Activated CD8-positive, alpha-beta memory T cell treated with anti-CD3 and anti-CD28 coated beads for 24 hours (primary cell): ENCODE results near the gene CCDC3.

ENCODE experiments used
- DNase-seq: peaks from one replicate; pipeline ENCODE4 v3.0.0-alpha.2; 2020

The CCDC3 gene

DNA sequence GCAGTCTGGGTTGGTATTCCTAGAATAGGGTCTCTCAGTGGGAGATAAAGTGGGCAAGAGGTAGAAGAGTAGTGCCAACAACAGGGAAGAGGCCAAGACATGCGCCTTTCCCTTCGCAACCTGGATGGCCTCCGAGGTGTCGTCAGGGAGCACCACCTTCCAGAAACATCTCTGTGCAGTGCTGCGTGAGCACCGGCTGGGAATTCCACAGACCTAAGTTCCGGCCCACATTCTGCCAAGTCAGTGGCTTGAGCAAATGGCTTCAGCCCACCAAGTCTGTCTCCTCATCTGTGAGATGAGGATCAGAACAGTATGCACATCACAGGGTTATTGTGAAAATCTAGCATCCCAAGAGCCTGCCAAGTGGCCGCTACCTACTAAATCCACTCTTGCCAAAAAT is 40.6 kb downstream of the CCDC3 start:
- DNase-seq = no peak

DNA sequence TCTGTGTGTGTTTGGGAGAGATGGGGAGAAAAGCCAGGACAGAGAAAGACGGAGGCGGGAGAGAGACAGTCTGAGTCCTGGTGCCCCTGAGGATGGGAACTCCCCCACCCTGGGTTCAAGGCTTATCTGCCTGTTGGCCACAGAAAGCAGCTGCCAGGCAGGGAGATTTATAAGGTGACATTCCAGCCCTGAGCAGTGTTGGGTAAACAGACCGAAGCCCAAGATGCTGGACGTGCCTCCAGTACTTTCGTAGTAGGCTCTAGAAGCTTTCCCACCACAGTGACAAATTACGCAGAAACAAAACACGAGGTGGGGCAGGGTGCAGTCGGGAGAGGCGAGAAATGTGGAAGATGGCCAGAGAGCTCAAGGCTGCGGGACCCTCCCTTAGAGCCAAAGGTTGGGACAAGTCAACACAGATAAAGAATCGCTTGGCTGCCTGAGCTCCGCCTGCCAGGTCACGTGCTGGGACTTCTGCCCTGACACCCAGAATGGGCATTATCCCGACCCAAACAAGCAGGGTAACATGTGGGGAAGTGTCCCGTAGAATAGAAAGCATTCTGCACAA is 41.1 kb downstream of the CCDC3 start:
- DNase-seq = no peak

DNA sequence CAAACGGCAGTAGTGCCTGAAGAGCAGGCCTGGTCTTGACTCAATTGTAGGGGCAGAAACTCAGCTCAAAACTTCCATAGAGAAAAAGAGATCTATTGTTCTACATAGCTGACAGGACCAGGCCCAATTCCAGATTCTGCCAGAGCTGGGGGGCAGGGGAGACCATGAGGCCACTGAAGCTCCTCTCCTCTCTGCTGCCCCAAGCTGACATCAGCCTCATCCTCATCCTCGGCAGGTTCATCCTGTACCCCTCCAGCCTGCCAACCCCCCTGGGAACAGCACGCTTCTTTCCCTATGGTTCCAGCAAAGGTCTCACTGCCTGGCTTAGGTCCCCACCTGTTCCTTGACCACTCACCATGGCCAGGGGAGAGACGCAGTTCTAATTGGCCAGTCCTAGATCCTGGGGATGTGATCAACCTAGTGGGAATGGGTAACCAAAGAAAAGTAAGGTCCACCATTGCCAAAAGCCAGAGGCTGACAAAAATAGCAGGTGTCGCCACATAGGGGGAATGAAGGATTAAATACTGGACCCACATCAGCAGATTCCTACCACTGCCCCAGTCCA is 42.9 kb downstream of the CCDC3 start:
- DNase-seq = no peak

DNA sequence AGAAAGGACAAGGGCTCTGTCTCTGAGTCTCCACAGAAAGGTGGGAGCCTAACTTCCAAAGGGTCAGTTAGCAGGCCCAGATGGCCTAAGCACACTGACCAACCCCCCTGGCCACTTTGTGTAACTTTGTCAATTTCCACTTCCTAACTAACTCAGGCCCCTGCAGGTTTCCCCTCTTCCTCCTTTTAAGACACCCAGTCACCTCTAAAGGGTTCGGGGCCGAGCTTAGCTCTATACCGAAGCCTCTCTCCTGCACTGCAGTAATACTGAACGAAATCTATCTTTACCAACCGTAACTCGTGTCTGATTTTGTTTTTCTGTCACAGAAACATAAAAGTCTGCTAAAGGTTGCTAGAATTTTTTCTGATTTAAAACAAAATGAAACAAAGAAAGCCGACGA is 44.4 kb downstream of the CCDC3 start:
- no peak for DNase-seq

DNA sequence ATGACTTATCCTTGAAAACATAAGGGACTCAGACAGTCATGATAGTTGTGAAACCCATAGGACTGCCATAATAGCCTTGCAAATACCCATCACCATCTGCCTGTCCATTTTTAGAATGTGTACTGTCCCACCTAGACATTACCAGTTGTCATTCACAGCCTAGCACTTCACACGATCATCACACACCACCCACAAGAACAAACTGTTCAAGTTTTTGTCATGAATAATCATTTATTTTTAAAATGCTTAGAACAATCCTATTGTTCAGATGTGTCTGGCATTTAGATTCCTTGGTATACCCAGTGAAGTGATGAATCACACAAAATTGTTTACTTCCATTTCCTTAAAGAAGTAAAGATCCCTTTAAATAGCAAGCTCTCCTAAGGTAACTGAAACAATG is 46.6 kb downstream of the CCDC3 start:
- no peak for DNase-seq

DNA sequence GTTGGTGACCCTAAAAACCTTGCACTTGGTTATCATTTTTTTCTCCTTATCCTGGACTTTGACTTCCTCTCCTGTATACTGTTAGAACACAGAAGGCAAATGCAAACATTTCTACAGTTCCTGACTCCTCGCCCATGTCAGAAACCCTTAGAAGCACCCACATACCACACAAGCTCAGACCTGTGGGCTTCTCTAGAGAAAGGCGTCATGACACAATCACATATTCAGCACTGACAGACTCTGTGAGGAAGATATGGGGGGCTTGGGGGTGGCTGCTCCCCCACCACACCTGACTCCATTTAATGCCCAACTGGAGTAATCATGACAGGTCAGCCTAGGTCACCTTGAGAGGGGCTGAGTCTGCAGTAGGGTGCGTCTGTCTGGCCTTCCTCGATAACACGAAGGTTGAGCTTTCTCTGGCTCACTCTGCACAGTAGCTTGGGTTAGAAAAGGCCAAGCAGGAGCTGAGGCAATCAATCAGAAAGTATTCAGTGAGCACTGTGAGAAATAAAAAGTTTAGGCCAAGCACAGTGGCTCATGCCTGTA is 50.9 kb downstream of the CCDC3 start:
- DNase-seq = no peak

DNA sequence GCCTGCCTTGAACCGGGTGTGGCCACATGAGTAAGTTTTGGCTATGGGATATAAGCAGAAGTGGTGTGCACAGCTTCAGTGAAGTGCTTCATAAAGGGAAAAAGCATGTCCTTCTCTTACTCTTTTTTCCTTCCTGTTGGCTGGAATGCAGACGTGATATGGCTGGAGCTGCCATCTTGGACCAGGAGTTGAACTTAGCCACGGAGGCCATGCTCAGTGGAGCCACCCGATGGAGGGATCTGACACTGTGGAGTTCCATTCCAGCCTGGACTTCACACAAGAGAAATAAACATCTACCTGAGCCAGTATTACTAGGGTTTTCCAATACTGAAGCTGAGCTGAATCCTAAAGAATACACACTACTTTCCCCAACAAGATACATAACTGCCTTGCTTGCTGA is 52.3 kb downstream of the CCDC3 start:
- no peak for DNase-seq

DNA sequence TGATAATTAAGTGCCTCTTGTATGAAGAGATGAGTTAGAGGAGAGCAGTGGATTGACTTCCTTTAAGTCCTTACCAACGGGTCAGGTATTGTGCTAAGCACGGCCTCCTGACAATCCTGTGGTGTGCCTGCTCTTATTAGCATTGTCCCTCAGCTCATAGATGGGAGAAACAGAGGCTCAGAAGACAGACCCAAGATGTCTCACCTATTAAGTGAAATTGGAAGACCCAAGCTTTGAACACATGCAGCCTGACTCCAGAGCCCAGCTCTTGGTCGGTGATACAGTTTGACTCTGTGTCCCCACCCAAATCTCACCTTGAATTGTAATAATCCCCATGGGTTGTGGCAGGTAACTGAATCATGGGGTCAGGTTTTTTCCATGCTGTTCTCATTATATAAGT is 53.8 kb downstream of the CCDC3 start:
- DNase-seq = no peak

DNA sequence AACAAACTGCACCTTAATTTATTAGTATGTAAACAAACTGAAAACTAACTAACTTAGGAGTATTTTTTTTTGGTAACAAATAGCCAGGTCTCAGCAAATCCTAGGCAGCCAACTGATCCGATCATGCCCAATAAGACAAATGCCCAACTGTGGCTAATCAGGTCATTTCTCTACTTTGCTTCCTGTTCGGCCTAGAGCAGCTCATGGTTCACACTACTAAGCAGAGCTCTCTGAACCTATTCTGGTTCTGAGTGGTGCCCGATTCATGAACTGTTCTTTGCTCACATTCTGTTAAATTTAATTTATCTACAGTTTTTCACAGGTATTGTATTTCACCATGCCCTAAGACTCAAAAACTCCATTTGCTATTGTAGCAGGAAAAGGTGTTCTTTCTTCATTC is 55.1 kb downstream of the CCDC3 start:
- DNase-seq = no peak

DNA sequence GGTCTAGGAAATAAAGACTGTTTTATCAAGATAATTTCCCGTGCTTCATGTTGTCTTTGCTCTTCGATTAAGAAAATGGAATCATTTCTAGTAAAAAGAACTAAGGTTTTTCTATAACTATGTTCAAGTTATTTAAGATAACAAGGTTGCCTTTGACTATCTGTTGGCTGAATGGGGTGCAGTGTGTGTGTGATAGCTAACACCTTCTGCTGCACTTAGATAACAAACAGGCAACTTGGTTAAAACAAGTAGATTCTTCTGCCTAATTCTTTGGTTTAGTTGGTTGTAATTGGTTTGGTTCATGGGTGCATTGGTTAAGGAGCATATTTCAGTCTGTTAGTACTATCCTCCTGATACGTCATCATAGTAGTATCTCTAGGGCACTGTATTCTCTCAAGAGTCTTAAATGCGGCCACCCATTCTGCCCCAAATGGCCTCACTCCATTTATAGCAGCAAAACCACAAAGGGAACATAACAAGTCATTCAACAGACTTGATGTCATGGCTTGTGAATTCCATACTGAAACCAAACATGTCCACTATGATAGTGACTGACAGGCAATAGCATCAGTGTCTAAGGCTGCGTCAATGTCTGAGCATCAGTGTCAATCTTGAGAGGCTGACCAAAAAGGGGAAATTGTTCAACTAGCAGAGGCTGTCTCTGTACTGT is 55.7 kb downstream of the CCDC3 start:
- no peak for DNase-seq

DNA sequence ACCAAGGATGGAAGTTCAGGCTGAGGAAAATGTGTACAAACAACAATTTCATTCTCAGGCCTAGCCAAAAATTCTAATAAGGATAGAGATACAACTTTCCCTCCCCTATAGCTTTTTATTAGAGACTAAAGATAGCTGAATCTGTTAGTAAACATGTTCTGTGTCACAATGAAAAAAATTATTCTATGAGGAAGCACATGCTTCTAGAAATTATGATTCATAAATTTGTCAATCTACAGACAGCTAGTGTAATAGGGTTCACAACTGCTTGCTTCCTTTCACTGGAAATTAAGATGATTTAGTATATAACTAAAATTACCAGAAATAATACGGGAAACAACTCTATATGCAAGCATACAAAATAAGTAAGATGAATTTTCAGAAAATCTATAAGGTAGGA is 56.6 kb downstream of the CCDC3 start:
- DNase-seq = no peak

DNA sequence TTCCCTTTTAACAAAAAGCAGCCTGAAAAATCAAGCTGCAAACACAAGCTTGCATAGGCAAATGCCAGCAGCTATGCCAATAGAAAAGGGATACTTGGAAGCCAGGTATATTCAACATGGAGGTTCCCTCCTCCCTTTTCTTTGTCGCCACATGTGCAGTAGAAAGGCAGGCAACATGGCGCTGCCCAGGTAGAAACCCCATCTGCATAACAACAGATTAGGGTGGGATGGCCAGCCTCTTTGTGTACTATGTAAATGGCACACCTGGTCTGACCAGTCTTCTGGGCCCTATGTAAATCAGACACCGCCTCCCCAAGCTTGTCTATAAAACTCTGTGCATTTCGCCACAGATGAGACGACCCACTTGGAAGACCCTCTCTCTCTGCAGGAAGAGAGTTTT is 58.1 kb downstream of the CCDC3 start:
- DNase-seq = no peak

DNA sequence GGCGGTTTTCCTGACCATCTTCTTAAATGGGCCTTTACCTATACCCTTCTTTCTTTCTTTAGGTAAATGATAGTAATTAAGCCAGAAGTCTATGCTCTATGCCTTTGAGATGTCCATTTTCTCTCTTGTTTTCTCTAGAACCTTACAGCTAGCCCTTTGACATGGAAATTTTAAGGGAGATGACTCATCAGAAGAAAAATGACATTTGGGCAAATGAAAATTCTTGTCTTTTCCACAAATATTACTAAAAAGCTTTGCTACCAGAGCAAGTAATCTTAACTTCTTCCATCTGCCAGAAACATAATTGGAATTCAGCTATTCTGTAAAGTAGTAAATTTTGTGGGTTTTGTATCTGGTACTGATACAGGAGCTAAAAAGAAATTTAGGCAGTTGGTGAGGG is 59.5 kb downstream of the CCDC3 start:
- DNase-seq = no peak

DNA sequence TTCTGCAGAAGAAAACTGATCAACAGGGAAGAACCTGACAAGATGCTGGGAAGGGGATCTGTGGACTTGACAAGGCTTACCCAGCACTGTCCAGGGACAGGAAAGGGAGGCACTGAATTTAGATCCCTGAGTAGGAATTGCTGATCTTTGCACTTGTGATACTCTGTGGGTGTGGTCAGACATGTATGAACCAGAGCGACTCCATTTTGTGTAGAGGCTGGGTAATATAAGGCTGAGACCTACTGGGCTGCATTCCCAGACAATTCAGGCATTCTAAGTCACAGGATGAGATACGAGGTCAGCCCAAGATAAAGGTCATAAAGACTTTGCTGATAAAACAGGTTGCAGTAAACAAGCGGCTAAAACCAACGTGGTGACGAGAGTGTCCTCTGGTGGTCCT is 60.7 kb downstream of the CCDC3 start:
- no peak for DNase-seq

DNA sequence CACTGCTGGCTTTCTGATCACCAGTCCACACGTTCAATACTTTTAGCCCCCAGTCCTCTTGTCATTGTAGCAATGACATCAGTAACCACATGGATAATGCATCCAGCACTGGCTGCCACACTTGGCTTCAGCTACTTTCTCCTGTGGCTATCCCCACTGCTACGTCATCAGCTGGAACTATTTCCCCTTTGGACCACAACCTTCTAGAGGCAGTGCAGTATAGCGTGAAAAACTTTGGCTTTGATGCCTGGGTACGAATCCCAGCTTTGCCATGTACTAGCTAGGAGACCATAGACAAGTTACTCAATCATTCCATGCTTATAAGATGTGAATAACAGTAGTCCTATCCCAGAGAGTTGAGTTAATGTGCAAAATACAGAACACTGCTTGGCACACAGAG is 63.2 kb downstream of the CCDC3 start:
- no peak for DNase-seq

DNA sequence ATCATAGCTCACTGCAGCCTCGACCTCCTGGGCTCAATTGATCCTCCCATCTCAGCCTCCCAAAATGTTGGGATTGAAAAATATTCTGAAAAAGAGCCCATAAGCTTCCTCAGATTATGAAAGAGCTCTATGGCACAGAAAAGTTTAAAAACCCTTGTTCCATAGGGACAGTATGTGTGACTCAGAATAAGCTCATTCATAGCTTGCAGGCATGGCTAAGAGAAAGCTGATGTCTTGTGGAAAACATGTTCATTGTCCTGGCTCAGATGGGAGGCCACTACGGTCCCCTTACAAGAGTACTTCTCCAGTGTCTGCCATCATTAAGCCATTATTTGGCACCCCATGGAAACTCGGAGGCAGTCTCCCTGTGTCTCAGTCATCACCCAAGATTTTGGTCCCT is 64.0 kb downstream of the CCDC3 start:
- DNase-seq = no peak

DNA sequence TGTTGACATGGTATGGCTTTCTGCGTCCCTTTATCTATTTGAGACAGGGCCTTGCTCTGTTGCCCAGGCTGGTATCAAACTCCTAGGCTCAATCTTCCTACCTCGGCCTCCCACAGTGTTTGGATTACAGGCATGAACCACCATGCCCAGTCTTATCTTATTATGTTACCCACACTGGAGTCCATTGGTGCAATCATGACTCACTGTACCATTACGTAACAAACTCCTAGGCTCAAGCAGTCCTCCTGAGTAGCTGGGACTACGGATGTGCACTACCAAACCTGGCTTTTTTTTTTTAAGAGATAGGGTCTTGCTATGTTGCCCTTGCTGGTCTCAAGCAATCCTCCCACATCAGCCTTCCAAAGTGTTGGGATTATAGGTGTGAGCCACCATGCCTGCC is 66.7 kb downstream of the CCDC3 start:
- DNase-seq = no peak

DNA sequence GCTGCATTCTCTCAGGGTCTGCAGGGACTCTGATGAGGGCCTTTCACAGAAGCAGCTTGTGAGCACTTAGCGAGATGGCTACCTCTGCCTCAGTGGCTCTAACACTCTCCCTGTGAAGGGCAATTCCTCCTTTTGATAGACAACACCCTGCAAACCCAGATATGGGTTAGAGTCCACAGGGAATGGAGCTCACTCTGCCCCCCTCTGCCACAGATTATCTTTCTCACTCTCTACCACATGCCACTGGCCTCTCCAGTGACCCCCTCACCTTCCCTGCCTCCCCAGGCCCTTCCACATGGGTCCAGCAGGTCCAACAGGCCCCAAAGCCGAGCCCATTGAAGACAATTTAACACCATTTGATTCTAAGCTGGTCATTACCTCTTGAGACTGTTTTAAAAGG is 72.1 kb downstream of the CCDC3 start:
- no peak for DNase-seq

DNA sequence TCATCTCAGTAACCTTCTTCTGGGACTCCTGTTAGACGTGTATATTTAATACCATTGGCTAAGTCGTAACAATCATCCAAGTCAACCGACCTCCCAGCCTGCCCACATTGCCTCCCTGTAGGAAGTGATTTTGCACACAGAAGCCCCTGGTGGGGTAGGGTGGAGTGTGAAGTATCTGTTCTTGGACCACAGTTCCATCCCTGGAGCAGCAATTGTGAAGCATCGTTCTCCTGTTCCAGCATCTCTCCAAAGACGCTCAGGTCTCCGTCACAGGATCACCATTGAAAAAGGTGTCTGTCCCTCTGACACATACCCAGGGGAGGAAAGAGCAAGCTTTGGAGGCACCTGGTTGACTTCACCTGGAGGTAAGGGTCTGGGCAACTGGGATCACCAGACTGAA is 72.9 kb downstream of the CCDC3 start:
- no peak for DNase-seq

DNA sequence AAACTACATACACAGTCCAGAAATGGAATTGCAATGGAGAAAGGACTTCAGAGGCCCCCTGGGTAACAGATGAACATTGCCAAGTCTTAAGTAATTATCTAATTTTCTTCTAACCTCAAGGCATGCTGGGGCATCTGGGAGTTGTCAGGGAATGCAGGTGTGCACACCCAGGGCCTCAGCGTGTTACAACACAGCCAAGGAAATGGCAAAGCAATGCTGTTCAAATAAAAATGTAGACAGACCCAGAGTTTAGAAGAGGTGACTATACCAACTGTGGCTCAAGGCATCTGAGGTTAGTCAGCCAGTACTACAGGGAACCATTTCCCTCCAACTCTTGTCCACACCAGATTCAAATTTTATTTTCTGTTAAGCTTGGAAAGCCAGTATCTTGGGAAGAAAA is 73.6 kb downstream of the CCDC3 start:
- DNase-seq = no peak

DNA sequence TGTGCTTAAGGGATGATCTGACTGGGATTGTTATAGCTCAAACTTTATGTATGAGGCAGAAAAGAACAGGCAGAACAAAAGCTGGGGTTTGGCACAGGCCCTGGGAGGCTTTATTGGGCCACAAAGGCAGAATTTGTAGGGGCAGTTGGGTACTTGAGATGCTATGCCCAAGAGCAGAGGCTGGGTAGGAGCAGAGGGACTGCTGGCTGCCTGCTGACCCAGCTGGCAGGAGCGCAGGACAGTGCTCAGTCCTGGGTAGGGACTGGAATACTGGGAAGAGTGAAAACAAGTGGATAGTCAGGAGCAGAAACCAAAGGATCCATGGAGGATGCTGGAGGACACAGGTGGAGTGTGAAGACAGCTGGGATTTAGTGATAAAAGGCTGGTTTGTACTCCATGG is 75.7 kb downstream of the CCDC3 start:
- DNase-seq = no peak

DNA sequence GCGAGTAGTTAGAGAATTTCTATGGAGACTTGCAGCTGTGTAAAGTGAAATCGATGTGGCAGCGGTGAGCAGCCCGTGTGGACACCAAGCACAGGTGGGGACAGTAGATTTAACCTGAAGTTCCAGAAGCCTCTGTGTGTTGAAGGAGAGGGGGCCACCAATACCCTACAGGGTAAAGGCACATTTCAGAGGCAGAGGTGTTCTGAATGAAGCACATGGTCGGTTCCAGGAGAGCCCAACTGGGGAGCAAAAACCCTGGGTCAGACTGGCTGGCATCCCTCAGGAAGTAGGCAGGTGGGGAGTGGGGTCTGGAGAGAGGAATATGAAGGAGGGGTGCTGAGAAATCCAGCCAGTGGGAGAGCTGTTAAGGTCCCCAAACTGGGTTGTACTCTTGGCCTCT is 76.6 kb downstream of the CCDC3 start:
- DNase-seq = no peak

DNA sequence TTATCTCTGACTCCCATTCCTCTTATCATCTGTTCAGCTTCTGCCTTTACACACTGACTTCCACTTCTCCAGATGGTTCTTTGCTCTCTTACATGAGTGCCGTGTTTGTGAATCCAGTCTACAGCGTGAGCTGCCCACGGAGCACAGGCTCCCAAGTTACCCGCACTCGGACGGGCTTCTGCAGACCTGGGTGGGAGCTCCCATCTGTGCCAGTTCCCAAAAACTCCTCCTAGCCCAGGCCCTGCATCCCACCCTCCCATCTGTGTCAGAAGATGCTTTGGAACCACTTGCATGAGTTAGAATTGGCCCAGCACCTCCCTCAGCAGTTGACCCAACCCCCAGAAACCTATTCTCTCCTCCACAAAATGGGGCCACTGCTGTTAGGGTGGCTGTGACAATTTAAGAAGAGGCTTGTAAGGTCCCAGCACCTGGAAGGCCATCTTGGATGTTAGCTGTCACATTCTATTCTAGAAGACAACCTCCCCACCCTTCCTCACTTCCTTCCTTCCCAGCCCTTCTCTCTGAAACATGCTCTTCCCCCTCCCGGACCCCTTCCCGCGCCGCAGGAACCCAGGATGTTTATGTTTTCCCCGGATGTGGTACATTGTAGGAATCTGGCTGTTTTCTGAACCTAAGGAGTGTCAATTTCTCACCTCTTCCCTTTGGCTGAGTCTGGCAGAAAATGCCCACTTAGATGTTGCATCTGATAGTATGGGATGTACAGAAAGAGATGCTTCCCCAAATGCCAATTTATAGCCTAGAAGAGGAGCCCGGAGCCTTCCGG is 79.2 kb downstream of the CCDC3 start:
- DNase-seq = no peak

DNA sequence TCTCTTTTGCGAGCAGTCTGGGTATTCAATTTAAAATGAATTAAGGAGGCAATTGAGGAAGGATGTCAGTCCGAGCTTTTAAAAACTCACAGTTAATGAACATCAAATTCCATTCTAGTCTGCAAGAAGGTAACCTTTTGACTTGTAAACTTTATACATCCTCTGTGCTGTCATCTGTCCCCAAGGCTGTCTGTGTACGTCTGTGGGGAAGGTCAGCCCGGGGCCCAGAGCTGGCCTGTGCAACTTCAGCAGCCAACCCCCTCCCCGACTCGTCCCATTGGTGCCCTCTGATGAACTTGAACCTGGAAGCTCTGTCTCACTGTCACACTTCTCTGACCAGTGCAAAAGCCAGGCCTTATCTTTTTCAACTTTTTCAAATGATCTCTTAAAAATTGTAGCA is 80.3 kb downstream of the CCDC3 start:
- no peak for DNase-seq
